ENCODE data around the gene TMEM69. TPM values are rescaled to one million over a fixed set of nuclear protein-coding genes. Genes with fewer than 3 reads are reported as not detected.

The TMEM69 gene
- total RNA-seq, 4 donors from 2014 or later, result 13.8 to 27.7 (median 19.3) TPM

- no peak overlapping the region for H3K27ac ChIP-seq
- peaks cover 63% of the 10 kb centered on the region for H3K4me1 ChIP-seq
- no peaks in the 10 kb centered on the region for H3K36me3 ChIP-seq
- H3K9me3 ChIP-seq, result no peaks in the 10 kb centered on the region
- WGBS, result 10% methylated on average over 3 of the region's 3 CpGs
- TF ChIP-seq POLR2AphosphoS5 (IDR thresholded peaks at IDR 0.05) (no peak), POLR2A (IDR thresholded peaks at IDR 0.05) (no peak)
- no peak overlapping the region for H3K4me3 ChIP-seq
- no peak for DNase-seq (ENCODE audit: low spot score in 2 of 2)
- no peaks in the 10 kb centered on the region for H3K27me3 ChIP-seq
Measured at GRCh38 chr1:45679123-45679522, 8.9 kb upstream of the TMEM69 start.

GRCh38 chr1:45682942-45683341, 5.0 kb upstream of the TMEM69 start:
- TF ChIP-seq EP300 (IDR thresholded peaks at IDR 0.05), result no peak
- no peak for TF ChIP-seq CTCF (IDR thresholded peaks at IDR 0.05)
- TF ChIP-seq POLR2A (IDR thresholded peaks at IDR 0.05), result no peak
- TF ChIP-seq POLR2AphosphoS5 (IDR thresholded peaks at IDR 0.05), result no peak
- DNase-seq (ENCODE audit: low spot score in 2 of 2), result no peak
- Histone ChIP-seq H3K4me3 (no peak overlapping the region), H3K36me3 (no peaks in the 10 kb centered on the region), H3K4me1 (peaks cover 72% of the 10 kb centered on the region), H3K27me3 (no peaks in the 10 kb centered on the region), H3K9me3 (no peaks in the 10 kb centered on the region), H3K27ac (no peak overlapping the region)
- WGBS, result 89% methylated on average over 6 of the region's 6 CpGs

GRCh38 chr1:45684402-45684801, 3.6 kb upstream of the TMEM69 start:
- Histone ChIP-seq H3K27me3 (no peaks in the 10 kb centered on the region), H3K27ac (no peak overlapping the region), H3K4me3 (peak overlapping the region; percentile 91), H3K4me1 (peaks cover 71% of the 10 kb centered on the region), H3K36me3 (no peaks in the 10 kb centered on the region), H3K9me3 (no peaks in the 10 kb centered on the region)
- WGBS, result 21% methylated on average over 2 of the region's 2 CpGs
- TF ChIP-seq POLR2AphosphoS5 (IDR thresholded peaks at IDR 0.05) (no peak), CTCF (IDR thresholded peaks at IDR 0.05) (no peak), POLR2A (IDR thresholded peaks at IDR 0.05) (no peak), EP300 (IDR thresholded peaks at IDR 0.05) (no peak)
- DNase-seq (ENCODE audit: low spot score in 2 of 2), result no peak

GRCh38 chr1:45685308-45686014, 2.5 kb upstream of the TMEM69 start:
- WGBS, result under 1% methylated on average over 13 of the region's 13 CpGs

GRCh38 chr1:45686015-45686287, 2.0 kb upstream of the TMEM69 start:
- peak overlapping the region; percentile 91 for H3K4me3 ChIP-seq
- H3K27me3 ChIP-seq, result no peaks in the 10 kb centered on the region
- peaks cover 59% of the 10 kb centered on the region for H3K4me1 ChIP-seq
- WGBS, result under 1% methylated on average over 27 of the region's 27 CpGs
- H3K9me3 ChIP-seq, result no peaks in the 10 kb centered on the region
- no peak for TF ChIP-seq EP300 (IDR thresholded peaks at IDR 0.05)
- TF ChIP-seq POLR2AphosphoS5 (IDR thresholded peaks at IDR 0.05), result no peak
- TF ChIP-seq POLR2A (IDR thresholded peaks at IDR 0.05), result no peak
- no peak for TF ChIP-seq CTCF (IDR thresholded peaks at IDR 0.05)
- H3K36me3 ChIP-seq, result no peaks in the 10 kb centered on the region
- DNase-seq (ENCODE audit: low spot score in 2 of 2), result peak; percentile 85
- peak overlapping the region; percentile 98 for H3K27ac ChIP-seq

More at GRCh38 chr1:45685308-45686014, 2.5 kb upstream of the TMEM69 start:
- Histone ChIP-seq H3K9me3 (no peaks in the 10 kb centered on the region), H3K36me3 (no peaks in the 10 kb centered on the region), H3K27me3 (no peaks in the 10 kb centered on the region), H3K4me3 (peak overlapping the region; percentile 91), H3K4me1 (peaks cover 64% of the 10 kb centered on the region), H3K27ac (peak overlapping the region; percentile 98)
- TF ChIP-seq EP300 (IDR thresholded peaks at IDR 0.05), result no peak
- no peak for TF ChIP-seq POLR2AphosphoS5 (IDR thresholded peaks at IDR 0.05)
- TF ChIP-seq POLR2A (IDR thresholded peaks at IDR 0.05), result no peak
- no peak for TF ChIP-seq CTCF (IDR thresholded peaks at IDR 0.05)
- DNase-seq (ENCODE audit: low spot score in 2 of 2), result no peak
